DMS114 treated with DMSO at 0.1 percent for 48 hours (cell line): ENCODE measurements around the gene LRRC4C.
"Not testable (repeated sequence)": the region's sequence is repeated elsewhere in the genome, so short reads cannot be mapped to it uniquely, and the experiment has no call there.

Source experiments
- DNase-seq: peaks from one replicate; lab custom pipeline; 2025; ENCODE audit not compliant: unreplicated experiment; lab: John Stamatoyannopoulos, UW

LRRC4C gene

GRCh38 chr11:40187295-40187694 is 1272.2 kb downstream of the LRRC4C start:
- DNase-seq: no peak

DNA sequence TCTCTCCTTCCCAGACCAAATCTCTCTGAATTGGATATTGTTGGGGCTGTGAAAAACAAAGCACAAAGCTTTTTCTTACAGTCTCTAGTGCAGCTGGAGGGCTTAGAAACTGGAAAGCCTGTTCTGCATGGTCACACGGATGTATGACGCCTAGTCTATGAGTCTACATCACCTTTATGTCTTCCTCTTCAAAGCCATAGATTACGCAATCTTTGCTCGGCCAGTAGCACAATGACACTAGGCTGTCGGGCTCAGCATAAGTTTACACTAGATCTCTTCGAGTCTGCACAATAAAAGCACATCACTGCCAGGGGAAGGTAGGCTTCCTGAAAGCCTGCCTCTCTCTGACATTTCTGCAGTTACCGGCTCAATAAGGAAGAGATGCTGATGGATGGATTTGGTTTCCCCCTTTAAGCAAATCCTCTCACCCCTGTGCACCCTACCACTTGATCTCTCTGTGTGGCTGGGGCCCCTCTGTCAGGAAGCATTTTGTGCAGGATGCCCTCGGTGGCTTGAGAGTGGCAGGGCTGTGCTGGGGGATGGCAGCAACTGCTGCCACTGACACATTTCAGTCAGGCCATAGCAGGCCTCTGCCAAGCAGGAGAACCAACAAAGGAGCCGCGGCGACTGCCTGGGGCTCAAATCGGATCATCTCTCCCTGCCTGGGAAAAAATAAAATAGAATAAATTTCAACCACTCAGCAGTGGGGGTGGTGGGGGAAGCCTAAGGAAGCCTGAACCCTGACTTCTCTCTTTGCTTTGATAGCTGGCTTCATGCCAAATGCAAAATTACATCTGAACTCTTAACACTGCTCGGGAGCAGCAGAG is 1272.8 kb downstream of the LRRC4C start:
- DNase-seq: no peak

GRCh38 chr11:40185793-40186192 is 1273.7 kb downstream of the LRRC4C start:
- no peak for DNase-seq

GRCh38 chr11:40183073-40184064 is 1276.1 kb downstream of the LRRC4C start:
- no peak for DNase-seq

- DNase-seq: no peak
These were observed 1279.9 kb downstream of the LRRC4C start for GRCh38 chr11:40179541-40179940.

- no peak for DNase-seq
These were observed 1281.0 kb downstream of the LRRC4C start for GRCh38 chr11:40178470-40178869.

DNA sequence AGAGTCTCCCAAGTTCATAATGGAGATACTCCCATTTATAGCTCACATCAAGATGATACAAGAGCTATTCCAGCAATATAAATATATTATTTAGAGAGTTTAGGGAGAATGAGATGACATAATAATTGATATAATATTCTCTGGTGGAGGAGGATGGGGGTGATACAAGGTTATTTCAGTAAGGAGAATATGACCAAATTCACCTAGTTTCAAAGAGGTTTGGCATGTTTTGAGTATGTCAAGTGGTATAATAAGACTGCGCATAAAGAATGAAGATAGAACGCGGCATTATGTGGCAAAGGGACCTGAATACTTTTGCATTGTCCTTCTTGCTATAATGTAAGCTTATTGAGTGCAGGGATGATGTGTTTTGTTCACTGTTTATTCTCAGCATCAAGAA is 1283.5 kb downstream of the LRRC4C start:
- DNase-seq: no peak

- no peak for DNase-seq
These were observed 1289.4 kb downstream of the LRRC4C start for GRCh38 chr11:40170078-40170477.

GRCh38 chr11:40168414-40168813 is 1291.0 kb downstream of the LRRC4C start:
- DNase-seq: no peak

- not testable (repeated sequence) for DNase-seq
These were observed 1291.6 kb downstream of the LRRC4C start for GRCh38 chr11:40167805-40168204.

GRCh38 chr11:40166892-40167291 is 1292.6 kb downstream of the LRRC4C start:
- DNase-seq: no peak

DNA sequence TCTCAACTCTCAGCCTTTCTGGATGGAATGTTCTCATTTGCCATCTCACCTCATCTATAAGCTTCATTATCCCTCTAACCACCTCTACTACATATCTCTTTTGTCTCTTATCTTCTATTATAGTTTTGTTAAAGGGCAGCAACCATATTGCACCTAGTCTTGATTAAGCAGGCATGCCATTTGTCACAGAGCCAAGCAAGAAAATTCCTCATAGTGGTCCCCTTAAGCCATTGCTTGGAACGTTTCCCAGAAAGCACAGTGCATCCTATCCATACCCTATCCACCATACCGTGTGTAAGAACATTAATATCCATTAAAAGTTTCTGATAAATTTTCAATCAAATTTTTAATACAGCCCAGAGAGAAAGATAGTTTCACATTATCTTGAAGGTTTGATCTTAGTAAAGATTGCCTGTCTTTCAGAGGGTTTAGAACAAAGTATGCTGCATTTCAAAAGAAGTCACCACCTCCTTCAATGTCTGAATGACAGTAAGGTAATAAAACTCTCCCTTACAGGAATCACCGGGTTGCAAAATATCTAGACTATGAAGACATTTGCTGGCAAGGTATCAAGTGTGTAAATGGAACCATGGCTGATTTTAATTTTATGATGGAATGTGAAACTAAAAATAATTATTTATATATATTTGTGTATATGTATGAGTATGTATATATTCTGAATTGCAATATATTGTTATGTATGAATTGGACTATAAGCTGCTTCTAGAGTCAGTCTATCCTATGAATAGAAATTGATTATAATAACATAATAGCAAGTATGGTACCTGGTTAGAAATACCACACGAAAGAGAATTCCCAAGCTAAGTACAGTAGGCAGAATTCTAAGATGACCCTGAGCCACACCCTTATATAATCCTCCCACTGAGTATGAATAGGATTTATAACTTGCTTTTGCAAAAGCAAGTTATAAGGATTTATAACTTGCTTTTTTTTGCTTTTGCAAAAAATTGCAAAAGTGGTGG is 1296.3 kb downstream of the LRRC4C start:
- no peak for DNase-seq

GRCh38 chr11:40161854-40162410 is 1297.5 kb downstream of the LRRC4C start:
- DNase-seq: no peak

DNA sequence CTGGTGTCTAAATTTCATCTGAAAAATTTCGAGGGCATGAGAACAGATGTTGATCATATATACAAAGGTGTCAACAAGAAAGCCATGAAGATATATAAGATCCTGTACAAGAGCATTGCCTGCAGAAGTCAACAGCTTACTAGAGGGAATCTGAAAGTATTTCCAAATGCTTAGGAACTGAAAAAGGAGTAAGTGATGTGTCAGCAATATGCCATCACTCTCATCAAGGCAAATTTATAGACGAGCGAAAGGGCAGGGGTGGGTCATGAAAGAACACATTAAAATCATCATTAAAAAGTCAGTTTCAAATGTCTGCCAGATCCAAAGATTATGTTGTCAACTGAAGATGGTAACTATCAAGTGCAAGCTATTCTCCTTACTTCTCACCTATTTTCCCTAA is 1299.0 kb downstream of the LRRC4C start:
- no peak for DNase-seq

DNA sequence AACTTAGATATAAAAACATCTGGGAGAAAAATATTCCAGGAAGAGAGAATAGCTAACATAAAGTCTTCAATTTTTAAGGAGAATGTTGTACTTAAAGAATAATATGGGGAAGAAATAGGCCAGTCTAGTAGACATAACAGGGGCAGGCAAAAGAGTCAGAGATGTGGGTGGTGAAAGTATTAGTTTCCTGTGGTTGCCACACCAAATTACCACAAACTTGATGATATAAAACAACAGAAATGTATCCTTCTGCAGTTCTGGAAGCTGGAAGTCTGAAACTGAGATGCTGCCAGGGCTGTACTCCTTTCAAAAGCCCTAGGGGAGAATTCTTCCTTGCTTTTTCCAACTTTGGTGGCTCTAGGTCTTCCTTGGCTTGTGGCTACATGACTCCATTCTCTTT is 1309.7 kb downstream of the LRRC4C start:
- no peak for DNase-seq

GRCh38 chr11:40140560-40140959 is 1318.9 kb downstream of the LRRC4C start:
- no peak for DNase-seq

GRCh38 chr11:40139536-40139935 is 1319.9 kb downstream of the LRRC4C start:
- no peak for DNase-seq

GRCh38 chr11:40139066-40139465 is 1320.4 kb downstream of the LRRC4C start:
- DNase-seq: no peak

GRCh38 chr11:40134820-40135570 is 1324.5 kb downstream of the LRRC4C start:
- no peak for DNase-seq

DNA sequence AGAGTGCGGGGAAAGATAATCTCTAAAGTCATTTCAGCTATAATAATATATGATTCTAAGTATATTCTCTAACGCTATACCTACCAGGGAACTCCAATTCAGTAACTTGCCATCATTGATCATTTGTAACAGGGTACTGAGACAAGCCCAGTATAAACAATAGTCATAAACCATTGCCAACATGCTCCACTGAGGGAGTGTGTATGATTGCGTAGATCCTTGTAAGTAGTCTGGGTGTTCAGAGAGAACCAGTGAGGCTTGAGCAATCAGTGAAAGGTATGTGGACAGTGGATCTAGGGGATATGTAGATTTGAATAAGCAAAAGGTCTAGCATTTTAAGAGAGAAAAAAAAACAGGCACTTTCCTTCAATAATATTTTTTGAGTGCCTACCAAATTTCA is 1326.0 kb downstream of the LRRC4C start:
- no peak for DNase-seq
